ENCODE measurements around the gene OR52A5.
A peak's percentile ranks its signal among the peaks of the same experiment; 100 is the strongest.

Gene OR52A5

DNA sequence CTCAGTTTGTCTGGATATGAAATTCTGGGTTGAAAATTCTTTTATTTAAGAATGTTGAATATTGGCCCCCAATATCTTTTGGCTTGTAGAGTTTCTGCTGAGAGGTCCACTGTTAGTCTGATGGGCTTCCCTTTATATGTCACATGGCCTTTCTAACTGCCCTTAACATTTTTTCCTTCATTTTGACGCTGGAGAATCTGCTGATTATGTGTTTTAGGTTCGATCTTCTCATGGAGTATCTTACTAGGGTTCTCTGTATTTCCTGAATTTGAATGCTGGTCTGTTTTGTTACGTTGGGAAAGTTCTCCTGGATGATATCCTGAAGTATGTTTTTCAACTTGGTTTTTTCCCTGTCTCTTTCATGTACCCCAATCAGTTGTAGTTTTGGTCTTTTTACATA, 22.8 kb downstream of the OR52A5 start:
- no peak for DNase-seq (ENCODE audit: low spot score)

GRCh38 chr11:5107285-5107684, 30.9 kb downstream of the OR52A5 start:
- peak; percentile 5 for DNase-seq (ENCODE audit: low spot score)

DNA sequence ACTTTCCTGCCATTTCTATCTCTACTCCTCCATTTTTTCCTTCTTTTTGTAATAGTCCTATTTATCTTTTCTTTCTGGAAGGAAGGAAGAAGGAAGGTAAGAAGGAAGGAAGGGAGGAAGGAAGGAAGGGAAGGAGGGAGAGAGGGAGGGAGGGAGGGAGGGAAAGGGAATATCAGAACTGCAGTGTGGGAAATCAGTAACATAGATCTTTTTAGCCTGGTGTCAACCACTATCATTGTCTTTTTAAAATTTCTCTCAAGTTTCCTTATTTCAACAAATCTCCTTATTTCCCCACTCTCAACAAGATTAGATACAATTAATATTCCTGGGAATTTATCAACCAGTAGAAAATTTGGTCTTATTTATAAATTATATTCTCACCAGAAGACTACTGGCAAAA, 35.1 kb downstream of the OR52A5 start:
- no peak for DNase-seq (ENCODE audit: low spot score)

- no peak for DNase-seq (ENCODE audit: low spot score)
These were observed 35.9 kb downstream of the OR52A5 start for GRCh38 chr11:5102246-5102645.

DNA sequence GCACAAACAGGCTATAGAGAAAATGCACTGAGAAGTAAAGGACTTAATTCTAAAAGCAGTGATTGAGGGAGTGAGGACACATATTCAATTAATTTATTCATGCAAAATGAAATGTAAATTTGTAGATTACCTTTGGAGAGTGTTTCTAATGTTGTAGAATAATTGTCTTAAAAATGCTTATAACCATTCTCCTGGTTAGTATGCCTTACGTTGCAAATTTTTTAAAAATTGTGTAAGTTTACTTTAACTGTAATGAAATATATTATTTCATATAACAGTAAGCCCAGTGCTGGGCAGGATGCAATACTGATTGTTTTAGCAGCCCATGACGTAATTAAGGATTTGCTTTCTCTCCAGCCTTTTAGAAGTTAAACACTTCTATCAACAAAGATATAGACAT, 42.1 kb downstream of the OR52A5 start:
- no peak for DNase-seq (ENCODE audit: low spot score)

- DNase-seq (ENCODE audit: low spot score), result no peak
These were observed 45.2 kb downstream of the OR52A5 start for GRCh38 chr11:5092821-5093585.

GRCh38 chr11:5090668-5091067, 47.5 kb downstream of the OR52A5 start:
- DNase-seq (ENCODE audit: low spot score), result no peak

DNA sequence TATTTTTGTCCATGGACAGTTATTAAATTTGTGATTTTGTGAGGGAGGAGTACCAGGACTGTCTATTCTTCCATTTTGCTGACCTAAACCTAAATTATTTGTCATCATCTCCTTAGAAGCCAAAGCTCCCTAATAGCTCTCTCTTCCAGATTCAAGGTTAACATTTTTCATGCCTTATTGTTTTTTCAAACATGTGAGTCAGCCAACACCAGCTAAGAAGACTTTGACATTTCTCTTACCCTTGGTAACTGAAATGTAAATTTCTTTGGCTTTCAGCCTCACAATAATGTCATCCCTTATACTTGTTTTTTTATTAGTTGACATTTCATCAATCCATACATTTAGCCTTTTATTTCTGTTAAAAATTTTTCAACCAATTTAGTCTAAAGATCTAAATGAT, 49.6 kb downstream of the OR52A5 start:
- DNase-seq (ENCODE audit: low spot score), result no peak

GRCh38 chr11:5083602-5084001, 54.6 kb downstream of the OR52A5 start:
- no peak for DNase-seq (ENCODE audit: low spot score)

DNA sequence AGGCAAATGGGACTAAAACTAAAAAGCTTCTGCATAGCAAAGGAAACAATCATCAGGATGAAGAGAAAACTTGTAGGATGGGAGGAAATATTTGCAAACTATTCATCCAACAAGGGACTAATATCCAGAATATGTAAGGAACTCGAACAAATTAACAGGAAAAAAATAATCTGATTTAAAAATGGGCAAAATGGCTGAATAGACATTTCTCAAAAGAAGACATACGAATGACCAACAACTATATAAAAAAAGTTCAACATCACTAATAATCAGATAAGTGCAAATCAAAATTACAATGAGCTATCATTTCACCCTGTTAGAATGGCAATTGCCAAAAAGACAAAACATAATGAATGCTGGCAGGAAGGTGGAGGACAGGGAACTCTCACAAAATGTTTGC, 56.8 kb downstream of the OR52A5 start:
- no peak for DNase-seq (ENCODE audit: low spot score)
